Measurements from ENCODE around the gene CENPX.

CENPX gene

GRCh38 chr17:81976332-81977210, 46.1 kb downstream of the CENPX start:
- peak; percentile 33 for DNase-seq

- no peak for DNase-seq
Measured at GRCh38 chr17:81973432-81973831, 49.2 kb downstream of the CENPX start.

- no peak for DNase-seq
Measured at GRCh38 chr17:81968850-81969812, 53.5 kb downstream of the CENPX start.

Data from CD4-positive, alpha-beta T cell treated with Interleukin-6 for 4 hours (primary cell).